Stimulated activated CD4-positive, alpha-beta T cell treated with anti-CD3 and anti-CD28 coated beads, TNF-alpha, amount 100 ng/mL, for 24 hours (primary cell): ENCODE measurements around the gene ELAVL1.
"Not testable (repeated sequence)": the region's sequence is repeated elsewhere in the genome, so short reads cannot be mapped to it uniquely, and the experiment has no call there.

Experiments used
- DNase-seq, 3 experiments: peaks; one replicate each; pipeline ENCODE4 v3.0.0-alpha.2; 2020; ENCODE audit warnings: low read depth in 3 of 3

ELAVL1 gene

GRCh38 chr19:7924241-7924640 lies 81.2 kb downstream of the ELAVL1 start:
- no peak for DNase-seq

- no peak for DNase-seq
Measured at GRCh38 chr19:7923295-7924191, 81.9 kb downstream of the ELAVL1 start.

GRCh38 chr19:7922836-7923195 lies 82.6 kb downstream of the ELAVL1 start:
- DNase-seq: no peak

GRCh38 chr19:7921967-7922835 lies 83.2 kb downstream of the ELAVL1 start:
- no peak for DNase-seq

GRCh38 chr19:7921302-7921966 lies 84.0 kb downstream of the ELAVL1 start:
- no peak for DNase-seq

GRCh38 chr19:7920519-7921301 lies 84.7 kb downstream of the ELAVL1 start:
- peak; percentile 98 to 99 (median 99) for DNase-seq

GRCh38 chr19:7919610-7920518 lies 85.6 kb downstream of the ELAVL1 start, which contains the start of gene SNAPC2:
Gene SNAPC2, plus strand, starts transcription at chr19:7920338. Its CDS starts 29 bp downstream, at chr19:7920367.
- DNase-seq: peak; percentile 93 to 96 (median 94)

- DNase-seq: no peak
Measured at GRCh38 chr19:7918615-7919421, 86.6 kb downstream of the ELAVL1 start.

GRCh38 chr19:7918062-7918614 lies 87.3 kb downstream of the ELAVL1 start:
- DNase-seq: not testable (repeated sequence)

- peak in 2 of 3 experiments; percentile 25 to 59 for DNase-seq
Measured at GRCh38 chr19:7917267-7918061, 88.0 kb downstream of the ELAVL1 start.

GRCh38 chr19:7916955-7917266 lies 88.5 kb downstream of the ELAVL1 start:
- DNase-seq: no peak

- DNase-seq: peak; percentile 26 to 62 (median 31)
Measured at GRCh38 chr19:7916103-7916954, 89.1 kb downstream of the ELAVL1 start.

- DNase-seq: no peak
Measured at GRCh38 chr19:7915250-7916102, 90.0 kb downstream of the ELAVL1 start.

GRCh38 chr19:7914598-7915045 lies 90.8 kb downstream of the ELAVL1 start, which contains the start of gene TGFBR3L:
Gene TGFBR3L, plus strand, starts transcription at chr19:7914830.
- DNase-seq: no peak

- no peak for DNase-seq
Measured at GRCh38 chr19:7914099-7914498, 91.3 kb downstream of the ELAVL1 start.

GRCh38 chr19:7913652-7914051 lies 91.8 kb downstream of the ELAVL1 start:
- no peak for DNase-seq
